T47D (cell line): Measurements from ENCODE around the gene SCGB1C1.
"Not testable (repeated sequence)": the region's sequence is repeated elsewhere in the genome, so short reads cannot be mapped to it uniquely, and the experiment has no call there.

Experiments
- DNase-seq, 2 experiments: peaks; one replicate each; pipeline versions ENCODE4 v3.0.0 to v3.0.0-alpha.2; 2011 to 2012; ENCODE audit warnings: low read depth in 1 of 2, low spot score in 1 of 2
- JUND ChIP-seq: IDR thresholded peaks from 2 replicates; pipeline ENCODE4 v1.6.1; 2012; ENCODE audit warnings: low read depth
- in situ Hi-C: cut with HindIII; loops from 2 replicates; pipeline ENCODE4 v1.10.0; 2016; ENCODE audit warnings: low sequenced_read_pairs, low pct_unique_long_range_greater_than_20kb

Gene SCGB1C1

DNA sequence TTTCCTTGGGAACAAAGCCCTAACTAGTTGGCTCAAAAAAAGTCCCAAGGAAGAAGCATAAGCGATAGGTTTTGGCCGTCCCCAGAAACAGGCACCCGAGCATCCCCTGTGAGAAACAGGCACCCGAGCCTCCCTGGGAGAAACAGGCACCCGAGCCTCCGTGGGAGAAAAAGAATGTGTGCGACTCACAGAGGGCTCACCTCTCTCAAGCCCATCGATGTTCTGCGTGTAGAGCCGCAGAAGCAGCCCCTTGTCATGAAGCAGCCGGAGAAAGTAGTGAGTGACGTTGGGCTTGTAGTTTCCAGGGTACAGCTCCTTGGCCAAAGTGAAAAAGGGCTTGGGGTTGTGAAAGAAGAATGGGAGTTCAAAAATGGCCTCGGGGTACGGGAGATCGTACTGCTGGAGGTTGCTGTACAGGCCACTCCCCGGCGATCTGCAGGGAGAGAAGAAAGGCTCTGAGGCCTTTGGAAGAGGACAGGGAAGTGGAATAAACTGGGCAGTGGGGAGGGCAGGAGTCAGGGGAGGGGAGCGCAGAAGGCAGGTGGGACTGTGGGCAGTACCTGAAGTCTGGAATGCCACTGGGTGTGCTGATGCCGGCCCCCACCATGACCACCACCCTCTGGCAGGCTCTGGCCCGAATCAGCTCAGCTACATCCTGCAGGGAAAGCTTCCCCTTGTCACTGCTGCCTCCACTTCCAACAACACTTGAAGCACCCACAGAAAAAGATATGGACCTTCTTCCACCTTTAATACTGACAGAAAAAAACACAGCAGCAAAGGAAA is 40.1 kb downstream of the SCGB1C1 start:
- DNase-seq, result no peak
- TF ChIP-seq JUND, result no peak
- in situ Hi-C loops, result no loop called here

DNA sequence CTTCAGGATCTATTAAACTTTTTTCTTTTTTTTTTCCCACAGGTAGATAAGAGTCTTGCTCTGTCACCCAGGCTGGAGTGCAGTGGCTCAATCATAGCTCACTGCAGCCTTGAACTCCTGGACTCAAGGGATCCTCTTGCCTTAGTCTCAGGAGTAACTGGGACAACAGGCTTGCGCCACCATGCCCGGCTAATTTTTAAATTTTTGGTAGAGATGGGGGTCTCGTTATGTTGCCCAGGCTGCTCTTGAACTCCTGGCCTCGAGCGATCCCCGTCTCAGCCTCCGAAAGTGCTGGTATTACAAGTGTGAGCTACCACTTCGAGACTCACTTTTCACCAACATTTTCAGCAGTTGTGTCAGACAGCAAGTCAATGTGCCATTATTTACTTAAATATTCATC is 42.3 kb downstream of the SCGB1C1 start:
- in situ Hi-C loops, result no loop called here
- no peak for TF ChIP-seq JUND
- no peak for DNase-seq

DNA sequence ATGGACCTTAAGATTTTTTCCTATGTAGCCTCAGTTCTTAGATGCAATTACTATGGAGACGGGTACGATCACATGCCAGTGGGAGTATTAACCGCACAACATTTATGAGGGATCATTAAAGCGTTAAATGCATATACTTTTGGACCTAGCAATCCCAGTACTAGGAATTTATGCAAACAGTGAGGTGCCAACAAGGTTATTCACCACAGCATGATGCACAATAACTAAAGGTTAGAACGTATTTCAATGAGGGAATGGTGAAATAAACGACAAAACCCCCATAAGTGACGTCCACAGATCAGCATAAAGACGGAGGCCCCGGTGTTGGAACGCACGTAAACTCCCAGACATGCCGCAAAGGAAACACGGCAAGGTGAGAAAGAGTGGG is 42.7 kb downstream of the SCGB1C1 start:
- no peak for TF ChIP-seq JUND
- in situ Hi-C loops, result no loop called here
- DNase-seq, result peak in 1 of 2 experiments; percentile 20

DNA sequence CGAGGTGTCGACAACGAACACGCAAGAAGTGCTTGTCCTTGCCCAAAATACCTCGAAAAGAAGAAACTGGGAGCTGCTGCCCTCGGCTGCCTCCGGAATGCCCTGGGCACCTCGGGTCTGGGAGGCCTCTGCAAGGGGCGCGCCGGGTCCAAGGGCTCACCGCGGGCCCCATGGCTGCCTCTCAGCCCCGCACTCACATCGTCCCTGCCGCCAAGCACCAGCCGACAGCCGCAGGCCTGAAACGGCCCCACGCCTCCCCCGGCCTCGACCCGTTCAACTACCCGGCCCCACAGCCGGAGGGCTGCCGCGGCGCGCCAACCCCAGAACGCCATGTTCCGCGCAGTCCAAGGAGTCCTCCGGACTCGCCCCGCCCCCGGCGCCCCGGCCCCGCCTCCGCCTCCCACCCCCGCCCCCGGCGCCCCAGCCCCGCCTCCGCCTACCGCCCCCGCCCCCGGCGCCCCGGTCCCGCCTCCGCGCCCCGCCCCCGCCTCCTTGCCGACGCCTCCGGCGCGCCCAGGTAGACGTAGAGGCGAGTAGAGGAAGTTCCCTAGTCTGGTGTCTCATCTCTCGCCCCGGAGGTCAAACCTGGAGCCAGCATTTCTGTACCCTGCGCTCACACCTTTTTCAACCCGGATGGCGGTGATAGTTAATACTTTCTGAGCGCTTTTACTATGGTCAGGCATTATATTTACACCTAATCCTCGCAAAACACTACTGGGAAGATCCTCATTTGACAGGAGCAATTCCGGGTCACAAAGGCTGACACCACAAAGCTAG is 43.3 kb downstream of the SCGB1C1 start, which contains the start of gene SIRT3:
TSS of gene SIRT3 (minus strand) at position 346 of the 777 bp plus-strand sequence. CDS start at position 332, 14 bp downstream.
- in situ Hi-C loops, result no loop called here
- no peak for TF ChIP-seq JUND
- peak; percentile 79 to 90 for DNase-seq

DNA sequence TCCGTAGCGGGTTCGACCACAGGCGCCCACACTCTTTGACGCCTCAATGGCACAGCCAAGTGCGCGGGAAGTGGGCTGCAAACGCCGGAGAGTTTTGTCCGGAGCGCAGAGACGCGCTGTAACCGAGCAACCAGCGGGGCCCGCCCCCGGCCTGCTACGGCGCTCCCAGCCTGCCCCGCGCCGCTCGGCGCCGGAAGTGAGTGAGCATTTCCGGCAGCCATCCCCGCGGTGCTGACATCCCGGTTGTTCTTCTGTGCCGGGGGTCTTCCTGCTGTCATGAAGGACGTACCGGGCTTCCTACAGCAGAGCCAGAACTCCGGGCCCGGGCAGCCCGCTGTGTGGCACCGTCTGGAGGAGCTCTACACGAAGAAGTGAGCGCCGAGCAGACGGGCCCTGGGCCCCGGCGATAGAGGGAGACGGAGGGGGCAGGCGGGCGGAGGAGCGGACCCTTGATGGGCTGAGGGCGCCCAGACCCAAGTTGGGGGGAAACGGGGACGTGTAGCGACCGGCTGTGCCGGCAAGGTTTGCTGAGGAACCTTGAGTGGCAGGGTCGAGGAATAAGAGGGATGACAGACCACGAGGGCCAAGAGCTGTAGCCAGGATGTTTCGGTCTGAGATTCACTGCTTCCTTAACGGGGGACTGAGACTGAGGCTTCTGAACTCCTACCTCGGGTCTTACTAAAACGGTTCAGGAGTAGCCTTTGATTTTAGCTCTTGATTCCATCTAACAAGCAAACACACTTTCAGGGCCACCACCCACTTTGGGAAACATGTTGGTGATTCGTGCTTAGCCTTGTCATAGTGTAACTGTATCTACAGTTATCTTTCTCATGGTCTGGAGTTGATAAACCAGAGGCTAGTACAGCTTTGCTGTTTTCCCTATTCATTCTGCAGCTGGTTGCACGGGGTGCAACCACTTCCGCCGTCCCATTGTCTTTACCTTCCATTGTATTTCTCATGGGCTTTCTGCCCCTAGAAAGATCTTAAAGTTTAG is 44.2 kb downstream of the SCGB1C1 start, which contains the start of gene PSMD13:
TSS of gene PSMD13 (plus strand) at position 203 of the 994 bp plus-strand sequence. CDS start at position 277, 74 bp downstream.
- DNase-seq, result peak; percentile 71 to 77
- in situ Hi-C loops, result no loop called here
- TF ChIP-seq JUND, result no peak

DNA sequence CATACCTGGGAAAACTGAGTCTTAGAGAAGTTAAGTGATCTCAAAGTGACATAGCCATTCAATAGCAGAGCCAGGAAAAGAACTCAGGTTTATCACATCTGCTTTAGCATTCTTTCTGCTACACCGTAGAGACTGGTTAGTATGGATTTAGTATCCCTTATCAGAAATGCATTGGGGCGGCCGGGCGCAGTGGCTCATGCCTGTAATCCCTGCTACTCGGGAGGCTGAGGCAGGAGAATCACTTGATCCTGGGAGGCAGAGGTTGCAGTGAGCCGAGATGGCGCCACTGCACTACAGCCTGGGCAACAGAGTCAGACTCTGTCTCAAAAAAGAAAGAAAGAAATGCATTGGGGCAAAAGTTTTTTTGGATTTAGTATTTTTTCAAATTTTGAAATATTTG is 45.5 kb downstream of the SCGB1C1 start:
- in situ Hi-C loops, DNase-seq: not testable (repeated sequence)

DNA sequence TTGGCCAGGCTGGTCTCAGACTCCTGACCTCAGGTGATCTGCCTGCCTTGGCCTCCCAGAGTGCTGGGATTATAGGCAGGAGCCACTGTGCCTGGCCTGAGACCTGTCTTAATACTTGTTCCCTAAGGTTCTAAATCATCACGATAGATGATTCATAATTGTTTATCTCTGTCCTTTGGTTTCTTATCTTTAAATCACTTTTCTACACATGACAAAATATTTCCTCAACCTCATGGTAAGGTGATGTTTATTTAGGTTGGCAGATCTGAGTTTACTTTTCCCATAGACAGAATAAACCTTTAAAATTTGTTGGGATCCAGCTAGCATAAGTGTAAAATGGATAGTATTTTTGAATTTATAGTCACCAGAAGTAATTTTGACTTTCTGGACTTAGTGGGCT is 47.4 kb downstream of the SCGB1C1 start:
- no peak for DNase-seq
- in situ Hi-C loops, result no loop called here
- TF ChIP-seq JUND, result no peak

DNA sequence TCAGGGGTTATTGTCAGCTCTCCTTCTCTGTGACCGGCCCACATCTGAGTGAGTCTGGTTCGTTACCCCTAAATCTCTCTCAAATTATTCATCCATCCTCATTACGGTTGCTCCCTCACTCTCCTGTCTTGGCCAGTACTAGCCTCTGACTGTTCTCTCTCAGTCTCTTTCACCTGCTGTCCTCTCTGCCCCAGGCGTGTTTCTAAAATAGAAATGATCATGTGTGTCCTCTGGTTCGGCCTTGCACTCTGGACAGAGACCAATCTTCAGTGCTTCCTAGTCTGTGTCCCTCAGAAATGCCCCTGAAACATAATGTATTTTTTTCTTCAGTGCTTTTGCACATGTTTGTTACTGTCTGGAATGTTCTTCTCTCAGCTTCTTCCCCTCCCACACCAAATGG is 48.8 kb downstream of the SCGB1C1 start:
- DNase-seq, result no peak
- TF ChIP-seq JUND, result no peak
- in situ Hi-C loops, result no loop called here
